Activated CD8-positive, alpha-beta T cell treated with anti-CD3 and anti-CD28 coated beads for 36 hours (primary cell): ENCODE data around the gene SCFD2. TPM values are rescaled to one million over a fixed set of nuclear protein-coding genes. Genes with fewer than 3 reads are reported as not detected.

Experiments
- ATAC-seq: fragments of 200-7000 bp; cut with Tn5 transposase; one replicate; pipeline ENCODE4 v1.10.0; 2021; ENCODE audit warnings: mild to moderate bottlenecking, moderate library complexity
- CTCF ChIA-PET: fragments of 350-600 bp; sonication (Branson Sonifier 250); formaldehyde crosslinking; loops from one replicate; lab custom pipeline; 2021; ENCODE audit warnings: antibody characterized with exemption; lab: Charles Lee
- POLR2A ChIA-PET: fragments of 350-600 bp; sonication (Branson Sonifier 250); formaldehyde crosslinking; loops from one replicate; lab custom pipeline; 2021; ENCODE audit warnings: antibody characterized with exemption; lab: Charles Lee
- DNase-seq: peaks from one replicate; pipeline ENCODE4 v3.0.0-alpha.2; 2020
- H3K27ac Mint-ChIP-seq: one replicate; pipeline ENCODE4 v1.8.0; 2021; ENCODE audit warnings: mild to moderate bottlenecking, mixed read lengths
- H3K27me3 Mint-ChIP-seq: one replicate; pipeline ENCODE4 v1.8.0; 2021; ENCODE audit warnings: mixed read lengths
- H3K36me3 Mint-ChIP-seq: one replicate; pipeline ENCODE4 v1.8.0; 2021; ENCODE audit warnings: low read depth, mixed read lengths
- H3K4me1 Mint-ChIP-seq: one replicate; pipeline ENCODE4 v1.8.0; 2021; ENCODE audit warnings: low read depth, mixed read lengths
- H3K4me3 Mint-ChIP-seq: one replicate; pipeline ENCODE4 v1.8.0; 2021; ENCODE audit warnings: mild to moderate bottlenecking, moderate library complexity, mixed read lengths
- H3K9me3 Mint-ChIP-seq: one replicate; pipeline ENCODE4 v1.8.0; 2021; ENCODE audit warnings: mixed read lengths
- intact Hi-C: fragments of 100-400 bp; cut with micrococcal nuclease; formaldehyde crosslinking; loops from one replicate; pipeline ENCODE4 v1.10.0; 2022
- total RNA-seq, 2 experiments: library from RNA; stranded (reverse); gene quantifications; one replicate each; pipeline ENCODE4 v1.2.3, GENCODE V29; 2021
- TF ChIP-seq, protein P1 (sequence below): fragments of 200-600 bp; IDR thresholded peaks from one replicate; pipeline ENCODE4 v1.8.0; 2022; ENCODE audit warnings: antibody characterized with exemption, mild to moderate bottlenecking

SCFD2 gene
- total RNA-seq, 2 experiments from 2014 or later, result 21.4 to 22.1 TPM

DNA sequence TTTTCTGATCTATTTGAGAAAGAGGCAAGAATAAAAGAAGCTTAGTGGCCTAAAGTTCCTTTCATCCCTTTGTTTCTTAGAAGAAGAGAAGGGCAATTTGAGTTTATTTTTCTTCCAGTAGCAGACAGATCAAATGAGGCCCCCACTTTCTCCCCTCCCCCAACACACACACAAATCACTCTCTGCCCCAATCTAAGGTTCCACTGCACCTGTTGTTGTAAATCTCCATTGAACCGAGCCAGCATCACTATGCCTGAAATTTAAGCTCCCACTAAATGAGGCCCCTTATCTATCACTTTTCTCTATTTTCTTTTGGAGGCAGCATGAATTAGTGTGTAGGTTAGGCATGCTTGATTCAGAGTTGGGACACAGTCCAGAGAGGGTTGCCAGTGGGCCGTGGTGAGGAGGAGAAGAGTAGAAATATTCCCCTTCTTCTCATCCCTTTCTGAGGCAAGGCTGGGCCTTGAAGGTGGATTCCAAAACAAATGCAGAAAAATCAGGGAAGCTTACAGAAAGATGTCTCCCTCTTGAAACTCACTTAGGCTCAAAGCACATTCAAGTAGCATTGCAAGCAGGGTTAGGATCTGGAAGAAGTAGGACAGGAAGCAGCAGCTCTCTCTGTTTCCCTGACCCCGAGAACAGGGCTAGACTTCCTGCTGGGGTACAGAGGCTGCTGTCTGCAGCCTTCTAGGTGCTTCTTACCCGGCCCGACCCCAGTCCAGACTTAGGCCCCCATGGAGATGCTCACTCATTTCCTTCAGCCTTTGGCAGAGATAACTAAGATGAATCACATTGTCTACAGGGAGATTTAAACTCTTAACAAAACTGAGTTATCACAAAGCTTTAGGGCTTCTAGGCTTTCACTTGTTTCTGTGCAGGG is 433.0 kb downstream of the SCFD2 start:
- Mint-ChIP-seq H3K27me3 (no peaks in the 10 kb centered on the region), H3K4me3 (no peak overlapping the region), H3K27ac (no peak overlapping the region), H3K9me3 (no peaks in the 10 kb centered on the region), H3K36me3 (peaks cover 8% of the 10 kb centered on the region), H3K4me1 (no peaks in the 10 kb centered on the region)
- DNase-seq, result no peak
- TF ChIP-seq, protein P1, sequence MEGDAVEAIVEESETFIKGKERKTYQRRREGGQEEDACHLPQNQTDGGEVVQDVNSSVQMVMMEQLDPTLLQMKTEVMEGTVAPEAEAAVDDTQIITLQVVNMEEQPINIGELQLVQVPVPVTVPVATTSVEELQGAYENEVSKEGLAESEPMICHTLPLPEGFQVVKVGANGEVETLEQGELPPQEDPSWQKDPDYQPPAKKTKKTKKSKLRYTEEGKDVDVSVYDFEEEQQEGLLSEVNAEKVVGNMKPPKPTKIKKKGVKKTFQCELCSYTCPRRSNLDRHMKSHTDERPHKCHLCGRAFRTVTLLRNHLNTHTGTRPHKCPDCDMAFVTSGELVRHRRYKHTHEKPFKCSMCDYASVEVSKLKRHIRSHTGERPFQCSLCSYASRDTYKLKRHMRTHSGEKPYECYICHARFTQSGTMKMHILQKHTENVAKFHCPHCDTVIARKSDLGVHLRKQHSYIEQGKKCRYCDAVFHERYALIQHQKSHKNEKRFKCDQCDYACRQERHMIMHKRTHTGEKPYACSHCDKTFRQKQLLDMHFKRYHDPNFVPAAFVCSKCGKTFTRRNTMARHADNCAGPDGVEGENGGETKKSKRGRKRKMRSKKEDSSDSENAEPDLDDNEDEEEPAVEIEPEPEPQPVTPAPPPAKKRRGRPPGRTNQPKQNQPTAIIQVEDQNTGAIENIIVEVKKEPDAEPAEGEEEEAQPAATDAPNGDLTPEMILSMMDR, result no peak
- ChIA-PET POLR2A (no interaction called here), CTCF (interaction anchor here (0.9 to 1.4 kb wide), 3 partner anchors 8 to 21 kb away, joined by 3 to 5 read pairs (median 4); no protein-coding TSS in a partner anchor)
- intact Hi-C loops, result no loop called here
- no peak for ATAC-seq

- Mint-ChIP-seq H3K4me1 (no peaks in the 10 kb centered on the region), H3K4me3 (no peak overlapping the region), H3K27ac (no peak overlapping the region), H3K36me3 (no peaks in the 10 kb centered on the region), H3K27me3 (no peaks in the 10 kb centered on the region), H3K9me3 (no peaks in the 10 kb centered on the region)
- ChIA-PET POLR2A (no interaction called here), CTCF (no interaction called here)
- no peak for ATAC-seq
- DNase-seq, result no peak
- intact Hi-C loops, result no loop called here
- TF ChIP-seq, protein P1, result no peak
These were observed 434.6 kb downstream of the SCFD2 start for GRCh38 chr4:52931243-52931642.

GRCh38 chr4:52926196-52926974 is 439.5 kb downstream of the SCFD2 start:
- Mint-ChIP-seq H3K27ac (no peak overlapping the region), H3K9me3 (no peaks in the 10 kb centered on the region), H3K4me3 (no peak overlapping the region), H3K36me3 (no peaks in the 10 kb centered on the region), H3K4me1 (no peaks in the 10 kb centered on the region), H3K27me3 (no peaks in the 10 kb centered on the region)
- ChIA-PET POLR2A (interaction anchor here (0.7 kb wide), 1 partner anchor 1216 kb away, joined by 3 read pairs; no protein-coding TSS in a partner anchor), CTCF (interaction anchor here (1.9 kb wide), 1 partner anchor 15 kb away, joined by 9 read pairs; no protein-coding TSS in a partner anchor)
- ATAC-seq (no peak), DNase-seq (no peak)
- TF ChIP-seq, protein P1, result no peak
- intact Hi-C loops, result no loop called here

- H3K27ac Mint-ChIP-seq, result no peak overlapping the region
- no peaks in the 10 kb centered on the region for H3K36me3 Mint-ChIP-seq
- CTCF ChIA-PET, result interaction anchor here (1.2 to 1.9 kb wide), 2 partner anchors 8 to 14 kb away, joined by 5 to 9 read pairs; no protein-coding TSS in a partner anchor
- ATAC-seq (no peak), DNase-seq (no peak)
- TF ChIP-seq, protein P1, result no peak
- H3K27me3 Mint-ChIP-seq, result no peaks in the 10 kb centered on the region
- no peaks in the 10 kb centered on the region for H3K9me3 Mint-ChIP-seq
- intact Hi-C loops, result no loop called here
- H3K4me3 Mint-ChIP-seq, result no peak overlapping the region
- H3K4me1 Mint-ChIP-seq, result no peaks in the 10 kb centered on the region
- POLR2A ChIA-PET, result interaction anchor here (0.7 kb wide), 1 partner anchor 1217 kb away, joined by 3 read pairs; no protein-coding TSS in a partner anchor
These were observed 440.3 kb downstream of the SCFD2 start for GRCh38 chr4:52925531-52925968.
